HEK293 (cell line): ENCODE measurements around the gene LDLRAD4.

Experiments used
- CTCF ChIA-PET: fragments of 350-600 bp; formaldehyde crosslinking; extraction: SDS; loops from one replicate; lab custom pipeline; 2021; ENCODE audit warnings: antibody characterized with exemption; lab: Yijun Ruan, JAX
- POLR2A ChIA-PET: fragments of 300-600 bp; formaldehyde crosslinking; extraction: SDS; loops from one replicate; lab custom pipeline; 2020; ENCODE audit warnings: antibody characterized with exemption, inconsistent platforms; lab: Yijun Ruan, JAX
- H3K27ac ChIP-seq: fragments of 200-500 bp; sonication (Bioruptor generic); 2 replicates; pipeline ENCODE4 v1.5.1; 2014; ENCODE audit warnings: low read depth, low read length, control low read depth, inconsistent platforms; ENCODE audit errors: extremely low read depth
- H3K36me3 ChIP-seq, 2 experiments: fragments of 200-500 bp in 1 of 2; sonication (Bioruptor generic) in 1 of 2; 1 replicate in 1 of 2; 2 replicates in 1 of 2; pipeline ENCODE4 v1.5.1; 2014 to 2017; ENCODE audit warnings: inconsistent platforms in 2 of 2, low read length in 2 of 2; ENCODE audit not compliant: control insufficient read depth in 2 of 2, insufficient read depth in 1 of 2
- H3K4me1 ChIP-seq: fragments of 200-500 bp; sonication (Bioruptor generic); 2 replicates; pipeline ENCODE4 v1.5.1; 2014; ENCODE audit warnings: mild to moderate bottlenecking, low read length, inconsistent platforms; ENCODE audit not compliant: control insufficient read depth, insufficient read depth
- H3K4me3 ChIP-seq: 2 replicates; pipeline ENCODE4 v1.5.1; 2011; ENCODE audit warnings: low read depth, mild to moderate bottlenecking, control low read depth, low read length, moderate library complexity
- H3K9me3 ChIP-seq: fragments of 200-500 bp; sonication (Bioruptor generic); 2 replicates; pipeline ENCODE4 v1.5.1; 2014; ENCODE audit warnings: low read depth, low read length, inconsistent platforms; ENCODE audit not compliant: control insufficient read depth, insufficient read depth
- MZF1 ChIP-seq: fragments of 450-650 bp; formaldehyde crosslinking; IDR thresholded peaks from 2 replicates; pipeline ENCODE4 v1.5.1; 2017; ENCODE audit warnings: missing biosample characterization, missing genetic modification characterization, borderline replicate concordance
- OSR2 ChIP-seq: fragments of 450-650 bp; formaldehyde crosslinking; IDR thresholded peaks from 2 replicates; pipeline ENCODE4 v1.5.1; 2016; ENCODE audit warnings: missing biosample characterization, missing genetic modification characterization
- PBX3 ChIP-seq: sonication (generic); formaldehyde crosslinking; IDR thresholded peaks from 2 replicates; pipeline ENCODE4 v1.8.1; 2022; ENCODE audit warnings: mild to moderate bottlenecking, moderate library complexity, missing genetic modification reagents
- PRDM10 ChIP-seq: fragments of 450-650 bp; formaldehyde crosslinking; IDR thresholded peaks from 2 replicates; pipeline ENCODE4 v1.5.1; 2016; ENCODE audit warnings: missing biosample characterization, missing genetic modification characterization
- PRDM6 ChIP-seq: fragments of 450-650 bp; formaldehyde crosslinking; IDR thresholded peaks from 2 replicates; pipeline ENCODE4 v1.5.1; 2017; ENCODE audit warnings: missing biosample characterization, missing genetic modification characterization
- ZBTB26 ChIP-seq: fragments of 450-650 bp; formaldehyde crosslinking; optimal IDR thresholded peaks from 2 replicates; pipeline ENCODE3; 2016; ENCODE audit warnings: missing biosample characterization, mild to moderate bottlenecking, missing genetic modification characterization
- ZBTB48 ChIP-seq: fragments of 450-650 bp; formaldehyde crosslinking; IDR thresholded peaks from 2 replicates; pipeline ENCODE4 v1.5.1; 2016; ENCODE audit warnings: missing biosample characterization, missing genetic modification characterization
- ZEB2 ChIP-seq: fragments of 450-650 bp; formaldehyde crosslinking; IDR thresholded peaks from 2 replicates; pipeline ENCODE4 v1.5.1; 2016; ENCODE audit warnings: missing biosample characterization, missing genetic modification characterization
- ZNF10 ChIP-seq: fragments of 450-650 bp; formaldehyde crosslinking; IDR thresholded peaks from 2 replicates; pipeline ENCODE4 v1.5.1; 2017; ENCODE audit warnings: missing biosample characterization, missing genetic modification characterization
- ZNF112 ChIP-seq: fragments of 450-650 bp; formaldehyde crosslinking; IDR thresholded peaks from 2 replicates; pipeline ENCODE4 v1.5.0; 2017; ENCODE audit warnings: missing biosample characterization, missing genetic modification characterization
- ZNF169 ChIP-seq: fragments of 450-650 bp; formaldehyde crosslinking; IDR thresholded peaks from 2 replicates; pipeline ENCODE4 v1.5.1; 2016; ENCODE audit warnings: missing biosample characterization, missing genetic modification characterization
- ZNF223 ChIP-seq: fragments of 450-650 bp; formaldehyde crosslinking; IDR thresholded peaks from 2 replicates; pipeline ENCODE4 v1.5.1; 2016; ENCODE audit warnings: missing biosample characterization, missing genetic modification characterization
- ZNF341 ChIP-seq: fragments of 450-650 bp; formaldehyde crosslinking; IDR thresholded peaks from 2 replicates; pipeline ENCODE4; 2016; ENCODE audit warnings: low read depth, missing biosample characterization, missing genetic modification characterization
- ZNF473 ChIP-seq: fragments of 450-650 bp; formaldehyde crosslinking; IDR thresholded peaks from 2 replicates; pipeline ENCODE4 v1.5.1; 2017; ENCODE audit warnings: missing biosample characterization, missing genetic modification characterization
- ZNF549 ChIP-seq: fragments of 450-650 bp; IDR thresholded peaks from 2 replicates; pipeline ENCODE4 v1.5.1; 2018; ENCODE audit warnings: missing biosample characterization, missing genetic modification characterization, mild to moderate bottlenecking, inconsistent platforms, moderate library complexity
- ZNF555 ChIP-seq: fragments of 450-650 bp; formaldehyde crosslinking; conservative IDR thresholded peaks from 2 replicates; pipeline ENCODE4 v1.5.1; 2017; ENCODE audit warnings: missing biosample characterization, mild to moderate bottlenecking, missing genetic modification characterization, inconsistent platforms
- ZNF621 ChIP-seq: fragments of 450-650 bp; formaldehyde crosslinking; IDR thresholded peaks from 2 replicates; pipeline ENCODE4 v1.5.1; 2017; ENCODE audit warnings: missing biosample characterization, missing genetic modification characterization
- ZNF792 ChIP-seq: fragments of 450-650 bp; formaldehyde crosslinking; IDR thresholded peaks from 2 replicates; pipeline ENCODE4 v1.5.1; 2016; ENCODE audit warnings: missing biosample characterization, missing genetic modification characterization
- TF ChIP-seq, protein P1 (sequence below): fragments of 450-650 bp; formaldehyde crosslinking; IDR thresholded peaks from 2 replicates; pipeline ENCODE4 v1.5.1; 2016; ENCODE audit warnings: missing biosample characterization, missing genetic modification characterization
- TF ChIP-seq, protein P2 (sequence below): fragments of 450-650 bp; formaldehyde crosslinking; IDR thresholded peaks from 2 replicates; pipeline ENCODE4 v1.5.1; 2016; ENCODE audit warnings: missing biosample characterization, missing genetic modification characterization

Gene LDLRAD4

DNA sequence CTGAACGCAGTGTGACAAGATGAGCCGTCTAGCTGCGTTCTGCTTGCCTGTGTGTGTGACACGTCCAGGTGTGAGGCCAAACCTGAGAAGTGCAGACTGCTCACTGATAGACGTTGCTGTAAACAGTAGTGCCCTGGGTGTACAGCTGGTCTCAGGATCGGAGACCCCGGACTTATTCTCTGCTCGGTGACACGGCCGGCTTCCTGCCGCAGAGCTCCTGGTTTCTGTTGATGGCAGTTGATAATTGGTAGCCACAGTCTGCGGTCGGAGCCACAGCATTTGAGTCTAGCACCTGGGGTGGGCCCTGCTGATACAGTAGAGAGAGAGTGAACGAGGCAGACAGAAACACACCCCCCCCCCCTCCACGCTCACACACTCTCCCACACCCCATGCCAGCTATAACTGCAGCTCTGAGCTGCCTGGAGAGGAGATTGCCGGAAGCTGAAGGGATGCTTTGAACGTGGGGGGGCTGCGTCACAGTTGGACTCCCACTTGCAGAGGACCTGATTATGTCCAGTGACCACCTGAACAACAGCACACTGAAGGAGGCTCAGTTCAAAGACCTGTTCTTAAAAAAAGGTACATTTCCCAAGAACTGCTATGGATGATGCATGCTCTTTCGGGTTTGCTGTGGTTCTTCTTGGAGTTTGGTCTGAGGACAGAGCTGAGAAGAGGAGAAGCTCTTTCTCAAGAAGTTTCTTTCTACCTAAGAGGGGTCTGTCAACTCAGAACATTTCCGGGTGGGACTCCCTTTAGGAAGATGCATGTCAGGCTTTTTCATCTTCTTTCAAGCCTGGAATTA lies 393.8 kb downstream of the LDLRAD4 start:
- H3K4me1 ChIP-seq, result no peaks in the 10 kb centered on the region
- no peaks in the 10 kb centered on the region for H3K9me3 ChIP-seq
- ChIA-PET CTCF (interaction anchor here (2.0 kb wide), 1 partner anchor 54 kb away, joined by 5 read pairs; no protein-coding TSS in a partner anchor), POLR2A (interaction anchor here (0.6 kb wide), 1 partner anchor 733 kb away, joined by 4 read pairs; no protein-coding TSS in a partner anchor)
- no peak overlapping the region for H3K27ac ChIP-seq
- TF ChIP-seq ZNF473 (tag by site-specific recombination) (no peak), PBX3 (CRISPR knock-in tag) (no peak), ZBTB26 (tag by site-specific recombination) (no peak), ZNF169 (tag by site-specific recombination) (no peak), ZEB2 (tag by site-specific recombination) (no peak), ZNF621 (tag by site-specific recombination) (no peak), ZNF10 (tag by site-specific recombination) (no peak), ZNF792 (tag by site-specific recombination) (no peak), ZNF555 (tag by site-specific recombination) (no peak), ZNF223 (no peak), ZNF112 (tag by site-specific recombination) (no peak), ZBTB48 (tag by site-specific recombination) (no peak), OSR2 (tag by site-specific recombination) (no peak), PRDM10 (tag by site-specific recombination) (no peak), MZF1 (tag by site-specific recombination) (no peak), ZNF341 (tag by site-specific recombination) (no peak), PRDM6 (no peak), ZNF549 (tag by site-specific recombination) (no peak)
- TF ChIP-seq, protein P1, sequence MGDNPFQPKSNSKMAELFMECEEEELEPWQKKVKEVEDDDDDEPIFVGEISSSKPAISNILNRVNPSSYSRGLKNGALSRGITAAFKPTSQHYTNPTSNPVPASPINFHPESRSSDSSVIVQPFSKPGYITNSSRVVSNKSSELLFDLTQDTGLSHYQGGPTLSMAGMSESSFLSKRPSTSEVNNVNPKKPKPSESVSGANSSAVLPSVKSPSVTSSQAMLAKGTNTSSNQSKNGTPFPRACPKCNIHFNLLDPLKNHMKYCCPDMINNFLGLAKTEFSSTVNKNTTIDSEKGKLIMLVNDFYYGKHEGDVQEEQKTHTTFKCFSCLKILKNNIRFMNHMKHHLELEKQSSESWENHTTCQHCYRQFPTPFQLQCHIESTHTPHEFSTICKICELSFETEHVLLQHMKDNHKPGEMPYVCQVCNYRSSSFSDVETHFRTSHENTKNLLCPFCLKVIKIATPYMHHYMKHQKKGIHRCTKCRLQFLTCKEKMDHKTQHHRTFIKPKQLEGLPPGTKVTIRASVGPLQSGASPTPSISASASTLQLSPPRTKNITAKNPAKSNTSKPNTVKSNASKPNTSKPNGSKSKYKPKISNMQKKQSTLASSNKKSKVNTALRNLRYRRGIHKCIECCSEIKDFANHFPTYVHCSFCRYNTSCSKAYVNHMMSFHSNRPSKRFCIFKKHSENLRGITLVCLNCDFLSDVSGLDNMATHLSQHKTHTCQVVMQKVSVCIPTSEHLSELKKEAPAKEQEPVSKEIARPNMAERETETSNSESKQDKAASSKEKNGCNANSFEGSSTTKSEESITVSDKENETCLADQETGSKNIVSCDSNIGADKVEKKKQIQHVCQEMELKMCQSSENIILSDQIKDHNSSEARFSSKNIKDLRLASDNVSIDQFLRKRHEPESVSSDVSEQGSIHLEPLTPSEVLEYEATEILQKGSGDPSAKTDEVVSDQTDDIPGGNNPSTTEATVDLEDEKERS, result no peak
- TF ChIP-seq, protein P2, sequence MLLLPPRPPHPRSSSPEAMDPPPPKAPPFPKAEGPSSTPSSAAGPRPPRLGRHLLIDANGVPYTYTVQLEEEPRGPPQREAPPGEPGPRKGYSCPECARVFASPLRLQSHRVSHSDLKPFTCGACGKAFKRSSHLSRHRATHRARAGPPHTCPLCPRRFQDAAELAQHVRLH, result no peak
- H3K36me3 ChIP-seq, result no peaks in the 10 kb centered on the region
- no peak overlapping the region for H3K4me3 ChIP-seq
